K562 (cell line): ENCODE results near the gene GFOD1. TPM values are rescaled to one million over a fixed set of nuclear protein-coding genes. Genes with fewer than 3 reads are reported as not detected.

Source experiments
- ADNP ChIP-seq: fragments of 200-800 bp; sonication (Bioruptor generic); IDR thresholded peaks from 2 replicates; pipeline ENCODE4 v1.6.1; 2016; ENCODE audit warnings: missing genetic modification characterization, missing compliant biosample characterization
- BDP1 ChIP-seq: IDR thresholded peaks from 3 replicates; pipeline ENCODE4 v1.6.1; 2011; ENCODE audit not compliant: insufficient read length, insufficient read depth
- CREB1 ChIP-seq, 2 experiments: sonication (generic) in 1 of 2; formaldehyde crosslinking in 1 of 2; IDR thresholded peaks; 2 replicates each; pipeline versions ENCODE4 v1.6.1 to v1.8.0; 2012 to 2022; ENCODE audit warnings: inconsistent platforms in 1 of 2, mild to moderate bottlenecking in 1 of 2, missing genetic modification reagents in 1 of 2, moderate library complexity in 1 of 2
- FOS ChIP-seq: IDR thresholded peaks from 3 replicates; pipeline ENCODE4 v1.6.1; 2011; ENCODE audit not compliant: insufficient read length; ENCODE audit errors: extremely low read depth
- GMEB1 ChIP-seq: fragments of 250-450 bp; sonication (Bioruptor Pico); IDR thresholded peaks from 2 replicates; pipeline ENCODE4 v1.4.0; 2020; ENCODE audit warnings: mild to moderate bottlenecking
- GTF2E2 ChIP-seq: fragments of 200-800 bp; sonication (Bioruptor generic); IDR thresholded peaks from 2 replicates; pipeline ENCODE4 v1.6.1; 2016; ENCODE audit warnings: missing genetic modification characterization, missing compliant biosample characterization
- NELFE ChIP-seq: IDR thresholded peaks from 2 replicates; pipeline ENCODE4 v1.6.1; 2011; ENCODE audit warnings: mild to moderate bottlenecking; ENCODE audit not compliant: insufficient read depth, insufficient read length
- NKRF ChIP-seq: fragments of 450-650 bp; IDR thresholded peaks from 2 replicates; pipeline ENCODE4 v1.6.1; 2016; ENCODE audit warnings: borderline replicate concordance
- PCBP1 ChIP-seq: fragments of 200-400 bp; formaldehyde crosslinking; IDR thresholded peaks from 2 replicates; pipeline ENCODE4 v1.6.1; 2018; ENCODE audit warnings: mild to moderate bottlenecking, low read depth, low read length; ENCODE audit not compliant: poor library complexity, severe bottlenecking
- PREB ChIP-seq: sonication (generic); formaldehyde crosslinking; IDR thresholded peaks from 2 replicates; pipeline ENCODE4 v1.8.1; 2023; ENCODE audit warnings: mild to moderate bottlenecking, missing genetic modification reagents
- PRMT5 ChIP-seq: sonication (generic); formaldehyde crosslinking; IDR thresholded peaks from 2 replicates; pipeline ENCODE4 v1.5.0; 2020; ENCODE audit warnings: missing genetic modification reagents
- RBM14 ChIP-seq: fragments of 200-400 bp; formaldehyde crosslinking; IDR thresholded peaks from 2 replicates; pipeline ENCODE4 v1.6.1; 2018; ENCODE audit warnings: low read depth, mild to moderate bottlenecking, low read length, moderate library complexity, borderline replicate concordance; ENCODE audit not compliant: insufficient read depth
- SRF ChIP-seq, 2 experiments: fragments of 250-450, 450-650 bp in 1 of 2; sonication (Bioruptor Pico) in 1 of 2; sonication (generic) in 1 of 2; formaldehyde crosslinking; IDR thresholded peaks; 2 replicates each; pipeline versions ENCODE4 v1.5.0 to v1.5.1; 2020 to 2022; ENCODE audit warnings: mild to moderate bottlenecking in 1 of 2, missing genetic modification reagents in 1 of 2
- STAG1 ChIP-seq: sonication (generic); formaldehyde crosslinking; IDR thresholded peaks from 2 replicates; pipeline ENCODE4 v1.5.0; 2020; ENCODE audit warnings: missing genetic modification reagents, borderline replicate concordance
- TRIM25 ChIP-seq: fragments of 450-650 bp; IDR thresholded peaks from 2 replicates; pipeline ENCODE4 v1.7.0; 2016; ENCODE audit warnings: borderline replicate concordance
- VEZF1 ChIP-seq: fragments of 200-800 bp; sonication (Bioruptor generic); IDR thresholded peaks from 2 replicates; pipeline ENCODE4 v1.6.1; 2017; ENCODE audit warnings: missing genetic modification characterization, missing compliant biosample characterization
- ZNF165 ChIP-seq: fragments of 250-450 bp; sonication (Bioruptor Pico); IDR thresholded peaks from 2 replicates; pipeline ENCODE4 v1.4.0; 2020; ENCODE audit warnings: borderline replicate concordance
- ZNF354B ChIP-seq: fragments of 250-450 bp; sonication (Bioruptor Pico); IDR thresholded peaks from 2 replicates; pipeline ENCODE4 v1.4.0; 2020
- ZNF668 ChIP-seq: fragments of 250-450 bp; sonication (Bioruptor Pico); IDR thresholded peaks from 2 replicates; pipeline ENCODE4 v1.8.0; 2022; ENCODE audit warnings: mild to moderate bottlenecking, inconsistent platforms
- ZNF785 ChIP-seq: fragments of 250-450 bp; sonication (Bioruptor Pico); IDR thresholded peaks from 2 replicates; pipeline ENCODE4 v1.4.0; 2020; ENCODE audit warnings: mild to moderate bottlenecking
- polyA plus RNA-seq, 8 experiments: library from polyadenylated mRNA; depleted of rRNA in 4 of 8; stranded (reverse) in 5 of 8; unstranded in 3 of 8; fragments of >200 nt; fragmentation: Nextera tagmentation in 2 of 8; fragmentation: Illumina TruSeq in 1 of 8; extraction: Ambion mirVana in 2 of 8; extraction: Trizol in 1 of 8; gene quantifications; 2 replicates each; pipeline versions ENCODE4 v1.2.1 to v1.2.3, GENCODE V29; 2011 to 2014; ENCODE audit warnings: inconsistent platforms in 1 of 8, missing spikeins in 1 of 8
- total RNA-seq, 7 experiments: library from RNA; depleted of rRNA in 6 of 7; stranded (reverse); fragments of >200 nt in 6 of 7; fragmentation: Illumina TruSeq in 2 of 7; extraction: Trizol in 2 of 7; gene quantifications; 2 replicates each; pipeline versions ENCODE4 v1.2.1 to v1.2.3, GENCODE V29; 2011 to 2021; ENCODE audit warnings: low replicate concordance in 1 of 7

Gene GFOD1
- total and polyA plus RNA-seq, 9 of the 15 experiments (the other 6 are each of a cell fraction or from before 2014, with no cell fraction given) = 3.8 to 12.0 (median 8.2) TPM

GRCh38 chr6:13380761-13381160, 106.6 kb downstream of the GFOD1 start (continued):
- no peak for TF ChIP-seq NKRF
- no peak for TF ChIP-seq RBM14
- TF ChIP-seq ZNF354B = no peak
- TF ChIP-seq ZNF668 = no peak
- no peak for TF ChIP-seq NELFE
- no peak for TF ChIP-seq STAG1 (CRISPR knock-in tag)
- TF ChIP-seq VEZF1 (CRISPR knock-in tag) = peak; percentile 76
- no peak for TF ChIP-seq SRF (CRISPR knock-in tag; IDR thresholded peaks at IDR 0.05)
- TF ChIP-seq ZNF785 (CRISPR knock-in tag) = no peak
- no peak for TF ChIP-seq GMEB1 (CRISPR knock-in tag)
- no peak for TF ChIP-seq PREB (CRISPR knock-in tag)
- no peak for TF ChIP-seq BDP1
- no peak for TF ChIP-seq PCBP1
- no peak for TF ChIP-seq ZNF165 (CRISPR knock-in tag)
- TF ChIP-seq ADNP (tag) = no peak
- no peak for TF ChIP-seq FOS
- TF ChIP-seq CREB1 (IDR thresholded peaks at IDR 0.05) = peak; percentile 70; the same call in 1 of the 2 replicates
- no peak for TF ChIP-seq CREB1 (CRISPR knock-in tag; IDR thresholded peaks at IDR 0.05)
- TF ChIP-seq GTF2E2 (tag) = no peak; the same call in 1 of the 2 replicates
- TF ChIP-seq TRIM25 = no peak
- no peak for TF ChIP-seq PRMT5 (CRISPR knock-in tag)
